Activated CD4-positive, alpha-beta T cell treated with anti-CD3 and anti-CD28 coated beads for 36 hours (primary cell): ENCODE data around the gene CCDC63. TPM values are rescaled to one million over a fixed set of nuclear protein-coding genes. Genes with fewer than 3 reads are reported as not detected.
A peak's percentile ranks its signal among the peaks of the same experiment; 100 is the strongest.

Experiments
- ATAC-seq: fragments of 200-7000 bp; cut with Tn5 transposase; one replicate; pipeline ENCODE4 v1.10.0; 2021; ENCODE audit warnings: mild to moderate bottlenecking, moderate library complexity
- CTCF ChIA-PET: fragments of 350-600 bp; sonication (Branson Sonifier 250); formaldehyde crosslinking; loops from one replicate; lab custom pipeline; 2021; ENCODE audit warnings: antibody characterized with exemption; lab: Charles Lee
- POLR2A ChIA-PET: fragments of 350-600 bp; sonication (Branson Sonifier 250); formaldehyde crosslinking; loops from one replicate; lab custom pipeline; 2021; ENCODE audit warnings: antibody characterized with exemption, inconsistent platforms; lab: Charles Lee
- DNase-seq: peaks from one replicate; pipeline ENCODE4 v3.0.0-alpha.2; 2020
- H3K27ac Mint-ChIP-seq: one replicate; pipeline ENCODE4 v1.8.0; 2021; ENCODE audit warnings: mixed read lengths
- H3K27me3 Mint-ChIP-seq: one replicate; pipeline ENCODE4 v1.8.0; 2021; ENCODE audit warnings: mixed read lengths
- H3K36me3 Mint-ChIP-seq: one replicate; pipeline ENCODE4 v1.8.0; 2021; ENCODE audit warnings: low read depth, mixed read lengths
- H3K4me1 Mint-ChIP-seq: one replicate; pipeline ENCODE4 v1.8.0; 2021; ENCODE audit warnings: mixed read lengths
- H3K4me3 Mint-ChIP-seq: one replicate; pipeline ENCODE4 v1.8.0; 2021; ENCODE audit warnings: mild to moderate bottlenecking, moderate library complexity, mixed read lengths
- H3K9me3 Mint-ChIP-seq: one replicate; pipeline ENCODE4 v1.8.0; 2021; ENCODE audit warnings: low read depth, mixed read lengths
- intact Hi-C, 2 experiments: fragments of 100-400 bp; cut with DNase I in 1 of 2; cut with micrococcal nuclease in 1 of 2; formaldehyde crosslinking; loops; one replicate each; pipeline versions ENCODE4 v1.14.2 to v1.15.1; 2022 to 2024; cut with DNase I, micrococcal nuclease
- total RNA-seq, 2 experiments: library from RNA; stranded (reverse); gene quantifications; one replicate each; pipeline ENCODE4 v1.2.3, GENCODE V29; 2021

The CCDC63 gene
- total RNA-seq, 2 experiments from 2014 or later: not detected

- ChIA-PET CTCF (no interaction called here), POLR2A (no interaction called here)
- intact Hi-C loops: no loop called here
- no peak for ATAC-seq
- H3K4me1 Mint-ChIP-seq: no peaks in the 10 kb centered on the region
- no peak for DNase-seq
- no peaks in the 10 kb centered on the region for H3K36me3 Mint-ChIP-seq
- H3K4me3 Mint-ChIP-seq: no peak overlapping the region
- H3K9me3 Mint-ChIP-seq: no peaks in the 10 kb centered on the region
- no peaks in the 10 kb centered on the region for H3K27me3 Mint-ChIP-seq
- H3K27ac Mint-ChIP-seq: no peak overlapping the region
Observed at GRCh38 chr12:110818511-110818910, 28.3 kb upstream of the CCDC63 start.

GRCh38 chr12:110819150-110819549 lies 27.6 kb upstream of the CCDC63 start:
- Mint-ChIP-seq H3K27me3 (no peaks in the 10 kb centered on the region), H3K9me3 (no peaks in the 10 kb centered on the region), H3K36me3 (no peaks in the 10 kb centered on the region), H3K4me3 (no peak overlapping the region), H3K27ac (no peak overlapping the region), H3K4me1 (no peaks in the 10 kb centered on the region)
- no peak for DNase-seq
- intact Hi-C loops: no loop called here
- no peak for ATAC-seq
- ChIA-PET CTCF (interaction anchor here (0.6 kb wide), 1 partner anchor 663 kb away, joined by 3 read pairs; no protein-coding TSS in a partner anchor), POLR2A (no interaction called here)

GRCh38 chr12:110819646-110820045 lies 27.1 kb upstream of the CCDC63 start:
- intact Hi-C loops: loop anchor here in 1 of 2 experiments (10.0 kb wide), 1 partner anchor 275 kb away; no protein-coding TSS in a partner anchor
- ATAC-seq (no peak), DNase-seq (no peak)
- Mint-ChIP-seq H3K9me3 (no peaks in the 10 kb centered on the region), H3K27ac (no peak overlapping the region), H3K36me3 (no peaks in the 10 kb centered on the region), H3K4me1 (no peaks in the 10 kb centered on the region), H3K27me3 (no peaks in the 10 kb centered on the region), H3K4me3 (no peak overlapping the region)
- ChIA-PET POLR2A (no interaction called here), CTCF (interaction anchor here (0.6 kb wide), 1 partner anchor 664 kb away, joined by 3 read pairs; no protein-coding TSS in a partner anchor)

DNA sequence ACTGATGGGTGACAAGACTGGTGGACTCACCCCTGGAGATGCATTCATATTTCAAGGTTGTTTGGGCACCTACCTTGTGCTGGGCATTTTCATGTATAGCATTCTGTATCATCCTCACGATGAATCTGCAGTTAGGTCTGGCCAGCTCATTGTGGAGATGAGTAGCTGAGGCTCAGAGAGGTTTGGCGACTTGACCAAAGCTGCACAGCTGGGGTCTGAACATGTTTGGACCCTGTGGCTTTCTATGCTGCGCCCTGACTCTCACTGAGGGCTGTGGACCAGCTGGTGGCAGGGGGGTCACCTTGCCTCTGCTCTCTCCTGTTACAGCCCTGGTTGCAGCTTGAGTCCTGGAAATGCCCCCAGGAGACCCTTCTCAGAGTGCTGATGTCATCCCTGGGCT lies 24.9 kb upstream of the CCDC63 start:
- Mint-ChIP-seq H3K4me3 (no peak overlapping the region), H3K9me3 (no peaks in the 10 kb centered on the region), H3K27me3 (no peaks in the 10 kb centered on the region), H3K27ac (no peak overlapping the region), H3K36me3 (no peaks in the 10 kb centered on the region), H3K4me1 (peaks cover 5% of the 10 kb centered on the region)
- DNase-seq: no peak
- intact Hi-C loops: loop anchor here in 1 of 2 experiments (10.0 kb wide), 1 partner anchor 277 kb away; no protein-coding TSS in a partner anchor
- ChIA-PET POLR2A (no interaction called here), CTCF (interaction anchor here (0.7 to 1.7 kb wide), 6 partner anchors 66 to 888 kb away, joined by 3 to 6 read pairs (median 4); no protein-coding TSS in a partner anchor)
- no peak for ATAC-seq

GRCh38 chr12:110822821-110823415 lies 23.9 kb upstream of the CCDC63 start:
- Mint-ChIP-seq H3K4me3 (no peak overlapping the region), H3K9me3 (no peaks in the 10 kb centered on the region), H3K27ac (no peak overlapping the region), H3K27me3 (no peaks in the 10 kb centered on the region), H3K36me3 (no peaks in the 10 kb centered on the region), H3K4me1 (peaks cover 7% of the 10 kb centered on the region)
- DNase-seq (no peak), ATAC-seq (no peak)
- CTCF ChIA-PET: interaction anchor here (0.5 to 1.7 kb wide), 4 partner anchors 73 to 207 kb away, joined by 3 to 5 read pairs (median 4); no protein-coding TSS in a partner anchor
- POLR2A ChIA-PET: no interaction called here
- intact Hi-C loops: loop anchor here in 1 of 2 experiments (10.0 kb wide), 1 partner anchor 278 kb away; no protein-coding TSS in a partner anchor

GRCh38 chr12:110824342-110824741 lies 22.4 kb upstream of the CCDC63 start:
- no peak overlapping the region for H3K4me3 Mint-ChIP-seq
- no peak overlapping the region for H3K27ac Mint-ChIP-seq
- H3K27me3 Mint-ChIP-seq: no peaks in the 10 kb centered on the region
- no peak for ATAC-seq
- ChIA-PET POLR2A (no interaction called here), CTCF (interaction anchor here (0.6 to 1.7 kb wide), 2 partner anchors 221 to 839 kb away, joined by 4 to 5 read pairs; no protein-coding TSS in a partner anchor)
- peaks cover 7% of the 10 kb centered on the region for H3K4me1 Mint-ChIP-seq
- no peak for DNase-seq
- intact Hi-C loops: loop anchor here in 1 of 2 experiments (10.0 kb wide), 1 partner anchor 280 kb away; no protein-coding TSS in a partner anchor
- H3K9me3 Mint-ChIP-seq: no peaks in the 10 kb centered on the region
- H3K36me3 Mint-ChIP-seq: no peaks in the 10 kb centered on the region

GRCh38 chr12:110825530-110825929 lies 21.3 kb upstream of the CCDC63 start:
- no peaks in the 10 kb centered on the region for H3K36me3 Mint-ChIP-seq
- ATAC-seq: no peak
- H3K4me1 Mint-ChIP-seq: peaks cover 7% of the 10 kb centered on the region
- POLR2A ChIA-PET: no interaction called here
- DNase-seq: no peak
- H3K9me3 Mint-ChIP-seq: no peaks in the 10 kb centered on the region
- CTCF ChIA-PET: interaction anchor here (0.6 to 2.1 kb wide), 15 partner anchors 10 to 871 kb away, joined by 3 to 8 read pairs (median 5); partner anchors contain the start of genes ARPC3 and TCTN1
- intact Hi-C loops: loop anchor here (5.0 to 10.0 kb wide), 3 partner anchors 62 to 373 kb away; partner anchors contain the start of gene ARPC3 (in 1 of the 2)
- no peaks in the 10 kb centered on the region for H3K27me3 Mint-ChIP-seq
- H3K27ac Mint-ChIP-seq: no peak overlapping the region
- H3K4me3 Mint-ChIP-seq: no peak overlapping the region

- no peaks in the 10 kb centered on the region for H3K27me3 Mint-ChIP-seq
- peak overlapping the region; percentile 17 for H3K27ac Mint-ChIP-seq
- H3K4me3 Mint-ChIP-seq: peak overlapping the region; percentile 34
- H3K36me3 Mint-ChIP-seq: no peaks in the 10 kb centered on the region
- peak; percentile 94 for DNase-seq
- peak; percentile 98 for ATAC-seq
- no peaks in the 10 kb centered on the region for H3K9me3 Mint-ChIP-seq
- H3K4me1 Mint-ChIP-seq: peaks cover 7% of the 10 kb centered on the region
- intact Hi-C loops: loop anchor here (1.0 to 10.0 kb wide), 13 partner anchors 61 to 374 kb away; partner anchors contain the start of genes ARPC3 (in 1 of the 2) and PPP1CC (in 1 of the 2)
- ChIA-PET CTCF (interaction anchor here (0.6 to 2.1 kb wide), 34 partner anchors 12 to 395 kb away, joined by 3 to 11 read pairs (median 3); partner anchors contain the start of genes ARPC3, PPP1CC and TCTN1), POLR2A (interaction anchor here (1.2 kb wide), 1 partner anchor 86 kb away, joined by 3 read pairs; no protein-coding TSS in a partner anchor)
Observed at GRCh38 chr12:110826592-110827200, 20.1 kb upstream of the CCDC63 start.

DNA sequence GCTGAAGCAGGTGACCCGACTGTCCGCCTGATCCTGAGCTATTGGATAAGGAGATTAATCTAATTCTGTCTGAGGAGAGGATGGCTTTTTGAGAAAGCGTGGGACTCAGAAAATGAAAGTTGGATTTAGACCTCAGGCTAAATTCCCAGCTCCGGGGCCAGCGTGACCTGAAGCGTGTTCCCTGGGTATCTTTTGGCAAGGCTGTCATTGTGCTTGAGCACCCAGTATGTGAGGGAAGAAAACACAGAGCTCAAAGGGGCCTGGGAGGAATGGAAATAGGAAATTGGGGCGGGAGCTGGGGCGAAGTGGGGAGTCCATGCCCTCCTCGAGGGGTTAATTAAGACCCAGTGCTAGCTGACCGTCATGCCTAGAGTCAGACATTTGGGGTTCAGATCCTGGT lies 17.5 kb upstream of the CCDC63 start:
- POLR2A ChIA-PET: no interaction called here
- intact Hi-C loops: loop anchor here (5.0 to 10.0 kb wide), 3 partner anchors 58 to 377 kb away; partner anchors contain the start of gene ARPC3 (in 1 of the 2)
- H3K4me1 Mint-ChIP-seq: peaks cover 7% of the 10 kb centered on the region
- H3K27me3 Mint-ChIP-seq: no peaks in the 10 kb centered on the region
- H3K4me3 Mint-ChIP-seq: no peak overlapping the region
- no peaks in the 10 kb centered on the region for H3K9me3 Mint-ChIP-seq
- CTCF ChIA-PET: interaction anchor here (0.6 to 1.5 kb wide), 5 partner anchors 14 to 319 kb away, joined by 3 to 5 read pairs (median 3); no protein-coding TSS in a partner anchor
- ATAC-seq (no peak), DNase-seq (no peak)
- no peak overlapping the region for H3K27ac Mint-ChIP-seq
- no peaks in the 10 kb centered on the region for H3K36me3 Mint-ChIP-seq

GRCh38 chr12:110836291-110836690 lies 10.5 kb upstream of the CCDC63 start:
- ChIA-PET CTCF (no interaction called here), POLR2A (no interaction called here)
- ATAC-seq: no peak
- H3K4me1 Mint-ChIP-seq: peaks cover 2% of the 10 kb centered on the region
- H3K27ac Mint-ChIP-seq: no peak overlapping the region
- H3K27me3 Mint-ChIP-seq: peaks cover 2% of the 10 kb centered on the region
- no peaks in the 10 kb centered on the region for H3K36me3 Mint-ChIP-seq
- no peak overlapping the region for H3K4me3 Mint-ChIP-seq
- intact Hi-C loops: no loop called here
- H3K9me3 Mint-ChIP-seq: no peaks in the 10 kb centered on the region
- DNase-seq: no peak

- Mint-ChIP-seq H3K4me1 (no peaks in the 10 kb centered on the region), H3K36me3 (no peaks in the 10 kb centered on the region), H3K9me3 (no peaks in the 10 kb centered on the region), H3K27ac (no peak overlapping the region), H3K4me3 (no peak overlapping the region), H3K27me3 (peaks cover 13% of the 10 kb centered on the region)
- ATAC-seq: no peak
- ChIA-PET CTCF (interaction anchor here (0.6 kb wide), 1 partner anchor 47 kb away, joined by 3 read pairs; no protein-coding TSS in a partner anchor), POLR2A (no interaction called here)
- no peak for DNase-seq
- intact Hi-C loops: no loop called here
Observed at GRCh38 chr12:110841007-110841406, 5.8 kb upstream of the CCDC63 start.
